Globus pallidus (tissue), 1 donor: Measurements from ENCODE around the gene OR1D5.
"Not testable (repeated sequence)": the region's sequence is repeated elsewhere in the genome, so short reads cannot be mapped to it uniquely, and the experiment has no call there.

Experiments
- DNase-seq: peaks from one replicate; pipeline ENCODE4 v3.0.0-alpha.2; 2015; ENCODE audit warnings: low spot score

OR1D5 gene

GRCh38 chr17:3032258-3033247, 30.9 kb downstream of the OR1D5 start:
- no peak for DNase-seq

DNA sequence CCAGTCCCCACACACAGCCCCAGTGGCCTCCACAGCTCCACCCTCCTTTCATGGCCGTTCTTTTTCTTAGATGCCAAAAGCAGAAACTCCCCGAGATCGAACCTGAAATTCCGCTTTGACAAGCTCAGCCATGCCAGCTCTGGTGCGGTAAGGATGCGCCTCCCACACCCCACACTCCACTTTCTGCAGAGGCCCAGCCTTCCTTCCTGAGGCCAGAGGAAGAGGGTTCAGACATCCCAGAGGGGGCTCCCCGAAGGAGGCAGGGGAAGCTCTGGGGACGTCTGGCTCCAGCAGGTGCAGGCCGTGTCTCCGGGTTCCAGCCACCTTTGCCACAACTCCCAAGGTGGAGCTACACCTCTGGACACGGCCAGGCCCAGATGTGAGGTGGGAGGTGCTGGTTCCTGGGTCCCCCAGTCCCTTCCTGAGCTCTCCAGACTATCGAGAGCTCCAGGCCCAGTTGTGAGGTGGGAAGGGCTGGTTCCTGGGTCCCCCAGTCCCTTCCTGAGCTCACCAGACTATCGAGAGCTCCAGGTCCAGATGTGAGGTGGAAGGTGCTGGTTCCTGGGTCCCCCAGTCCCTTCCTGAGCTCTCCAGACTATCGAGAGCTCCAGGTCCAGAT, 32.4 kb downstream of the OR1D5 start:
- not testable (repeated sequence) for DNase-seq

GRCh38 chr17:3030096-3030495, 33.3 kb downstream of the OR1D5 start:
- no peak for DNase-seq

- no peak for DNase-seq
Observed at GRCh38 chr17:3029213-3029913, 34.0 kb downstream of the OR1D5 start.

DNA sequence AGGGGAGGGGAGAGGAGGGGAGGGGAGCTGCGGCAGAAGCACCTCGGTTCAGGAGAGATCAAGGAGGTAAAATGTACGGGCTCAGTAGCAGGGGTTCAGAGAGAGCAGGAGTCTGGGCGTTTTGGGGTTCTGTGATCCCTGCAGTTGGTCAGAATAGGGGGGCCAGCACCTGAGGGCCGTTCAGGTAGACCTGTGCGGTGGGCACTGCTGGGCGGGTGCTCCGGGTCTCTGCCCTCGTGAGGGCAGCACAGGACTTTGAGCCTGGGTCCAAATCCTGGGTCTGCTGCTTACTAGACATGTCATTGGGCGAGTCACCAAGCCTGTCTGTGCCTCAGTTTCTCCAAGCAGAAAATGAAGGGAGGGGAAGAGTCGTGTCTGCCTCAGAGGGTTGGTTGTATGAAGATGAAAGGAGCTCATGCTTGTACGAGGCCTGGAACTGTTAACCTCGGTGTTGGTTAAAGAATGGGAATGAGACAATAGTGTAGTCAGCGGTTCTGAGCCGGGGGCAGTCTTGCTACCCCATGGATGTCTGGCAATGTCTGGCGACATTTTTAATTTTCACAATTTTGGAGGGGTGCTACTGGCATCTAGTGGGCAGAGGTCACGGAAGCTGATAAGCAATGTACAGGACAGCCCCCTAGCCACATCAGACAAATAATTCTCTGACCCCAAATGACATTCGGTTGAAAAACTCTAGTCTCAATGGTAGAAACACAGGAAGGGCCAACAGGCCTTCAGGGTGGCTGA, 35.4 kb downstream of the OR1D5 start:
- DNase-seq = no peak

- no peak for DNase-seq
Observed at GRCh38 chr17:3026856-3027751, 36.3 kb downstream of the OR1D5 start.

GRCh38 chr17:3026125-3026855, 37.1 kb downstream of the OR1D5 start:
- DNase-seq = no peak

GRCh38 chr17:3025421-3026124, 37.8 kb downstream of the OR1D5 start:
- no peak for DNase-seq

DNA sequence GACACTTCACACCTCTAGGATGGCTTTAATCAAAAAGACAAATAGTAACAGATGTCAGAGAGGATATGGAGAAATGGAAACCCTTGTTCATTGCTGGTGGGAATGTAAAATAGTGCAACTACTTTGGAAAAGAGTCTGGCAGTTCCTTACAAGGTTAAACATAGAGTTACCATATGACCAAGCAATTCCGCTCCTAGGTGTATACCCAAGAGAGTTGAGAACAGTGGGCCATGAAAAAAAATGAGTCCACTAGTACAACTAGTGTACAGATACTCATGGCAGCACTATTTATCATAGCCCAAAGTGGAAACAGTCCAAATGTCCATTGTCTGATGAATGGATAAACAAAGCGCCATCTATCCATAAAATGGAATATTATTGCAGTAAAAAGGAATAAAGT, 39.1 kb downstream of the OR1D5 start:
- no peak for DNase-seq

DNA sequence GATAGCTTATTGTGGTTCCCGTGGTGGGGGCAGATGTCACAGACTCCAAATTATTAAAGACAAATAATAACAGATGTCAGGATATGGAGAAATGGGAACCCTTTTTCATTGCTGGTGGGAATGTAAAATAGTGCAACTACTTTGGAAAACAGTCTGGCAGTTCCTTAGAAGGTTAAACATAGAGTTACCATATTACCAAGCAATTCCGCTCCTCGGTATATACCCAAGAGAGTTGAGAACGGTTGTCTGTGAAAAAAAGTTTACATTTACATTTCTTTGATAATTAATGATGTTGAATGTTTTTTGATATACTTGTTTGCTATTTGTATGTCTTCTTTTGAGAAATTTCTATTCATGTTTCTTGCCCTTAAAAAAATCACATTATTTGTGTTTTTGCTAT, 41.2 kb downstream of the OR1D5 start:
- DNase-seq = no peak

- DNase-seq = no peak
Observed at GRCh38 chr17:3020381-3020780, 43.0 kb downstream of the OR1D5 start.

- no peak for DNase-seq
Observed at GRCh38 chr17:3019761-3020160, 43.6 kb downstream of the OR1D5 start.

DNA sequence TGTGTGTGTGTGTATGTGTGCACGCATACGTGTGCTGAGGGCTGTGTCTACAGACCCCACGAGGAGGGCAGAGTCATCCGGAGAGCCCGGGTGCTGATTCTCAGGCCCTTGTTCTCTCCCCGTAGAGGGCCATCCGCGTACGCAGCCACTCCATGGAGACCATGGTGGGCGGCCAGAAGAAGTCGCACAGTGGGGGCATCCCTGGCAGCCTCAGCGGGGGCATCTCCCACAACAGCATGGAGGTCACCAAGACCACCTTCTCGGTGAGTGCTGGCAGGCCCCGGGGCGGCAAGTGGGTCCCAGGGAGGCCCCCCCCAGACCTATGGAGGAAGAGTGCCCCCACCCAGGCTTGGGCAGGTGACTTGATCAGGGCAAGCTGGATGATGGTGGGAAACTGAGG, 45.5 kb downstream of the OR1D5 start:
- DNase-seq = no peak

GRCh38 chr17:3015890-3016289, 47.5 kb downstream of the OR1D5 start:
- no peak for DNase-seq

GRCh38 chr17:3012926-3013581, 50.4 kb downstream of the OR1D5 start:
- DNase-seq = peak; percentile 55
